SK-N-DZ (cell line): Measurements from ENCODE around the gene YKT6. TPM values are rescaled to one million over a fixed set of nuclear protein-coding genes. Genes with fewer than 3 reads are reported as not detected.
"Not testable (repeated sequence)": the region's sequence is repeated elsewhere in the genome, so short reads cannot be mapped to it uniquely, and the experiment has no call there.

Experiments
- DNase-seq: peaks from one replicate; pipeline ENCODE4 v3.0.0-alpha.2; 2015; ENCODE audit warnings: low spot score
- polyA plus RNA-seq, 2 experiments: library from polyadenylated mRNA; depleted of rRNA; stranded (reverse); fragments of >200 nt; gene quantifications; 2 replicates each; pipeline ENCODE4 v1.2.3, GENCODE V29; 2014

YKT6 gene
- polyA plus RNA-seq (2014; cell fraction: cytosol; rRNA removed): 54.2 and 57.4 TPM in 2 replicates
- 34.8 and 41.2 TPM in 2 replicates for polyA plus RNA-seq (2014; cell fraction: nucleus; rRNA removed)

DNA sequence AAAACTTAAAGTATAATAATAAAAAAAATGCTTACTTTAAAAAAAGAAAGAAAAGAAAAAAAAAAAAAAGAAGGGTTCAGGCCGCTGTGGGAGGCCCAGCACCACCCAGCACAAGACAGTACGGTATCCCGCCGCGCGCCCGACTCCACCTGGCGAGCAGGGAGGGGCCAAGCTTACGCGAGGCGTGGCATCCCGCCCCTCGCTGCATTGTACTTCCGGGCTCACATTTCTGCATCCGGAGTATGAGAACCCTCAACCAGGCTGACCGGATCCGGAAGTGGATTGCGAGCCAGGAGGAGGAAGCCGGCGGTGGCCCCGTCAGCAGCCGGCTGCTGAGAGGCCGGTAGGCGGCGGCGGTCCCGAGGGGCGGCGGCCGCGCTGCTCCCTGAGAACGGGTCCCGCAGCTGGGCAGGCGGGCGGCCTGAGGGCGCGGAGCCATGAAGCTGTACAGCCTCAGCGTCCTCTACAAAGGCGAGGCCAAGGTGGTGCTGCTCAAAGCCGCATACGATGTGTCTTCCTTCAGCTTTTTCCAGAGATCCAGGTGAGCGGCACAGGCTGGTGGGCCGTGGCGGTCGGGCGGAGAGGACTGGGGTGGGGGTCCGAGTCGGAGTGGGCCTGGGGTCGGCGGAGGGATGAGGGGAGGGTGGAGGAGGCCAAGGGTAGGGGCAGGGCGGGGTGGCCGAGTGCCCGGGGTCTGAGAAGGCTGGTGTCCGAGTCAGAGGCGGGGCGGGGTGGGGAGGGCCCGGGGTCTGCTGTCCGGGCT is at the start of gene YKT6:
Gene YKT6 (plus strand): TSS at position 280 of the 763 bp plus-strand sequence. CDS start 158 bp downstream, at position 438.
- peak; percentile 95 for DNase-seq

DNA sequence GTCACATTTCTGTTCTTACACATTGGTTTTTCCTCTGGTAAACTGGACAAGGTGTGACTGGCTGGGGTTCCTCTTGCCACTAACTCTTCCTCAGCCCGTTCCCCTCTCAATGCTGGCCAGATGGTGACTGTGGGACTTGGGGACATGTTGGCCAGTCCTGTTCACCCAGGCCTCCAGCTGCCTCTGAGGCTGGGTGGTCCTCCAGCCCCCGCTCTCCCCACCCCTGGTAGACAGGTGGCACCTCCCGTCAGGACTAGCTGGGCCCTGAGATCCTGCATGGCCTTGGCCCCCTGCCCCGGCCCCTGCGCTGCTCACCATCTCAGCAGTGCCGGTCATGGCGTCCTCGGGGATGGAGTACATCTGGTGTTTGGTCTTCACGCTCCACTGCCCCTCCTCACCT is 48.8 kb upstream of the YKT6 start:
- no peak for DNase-seq

DNA sequence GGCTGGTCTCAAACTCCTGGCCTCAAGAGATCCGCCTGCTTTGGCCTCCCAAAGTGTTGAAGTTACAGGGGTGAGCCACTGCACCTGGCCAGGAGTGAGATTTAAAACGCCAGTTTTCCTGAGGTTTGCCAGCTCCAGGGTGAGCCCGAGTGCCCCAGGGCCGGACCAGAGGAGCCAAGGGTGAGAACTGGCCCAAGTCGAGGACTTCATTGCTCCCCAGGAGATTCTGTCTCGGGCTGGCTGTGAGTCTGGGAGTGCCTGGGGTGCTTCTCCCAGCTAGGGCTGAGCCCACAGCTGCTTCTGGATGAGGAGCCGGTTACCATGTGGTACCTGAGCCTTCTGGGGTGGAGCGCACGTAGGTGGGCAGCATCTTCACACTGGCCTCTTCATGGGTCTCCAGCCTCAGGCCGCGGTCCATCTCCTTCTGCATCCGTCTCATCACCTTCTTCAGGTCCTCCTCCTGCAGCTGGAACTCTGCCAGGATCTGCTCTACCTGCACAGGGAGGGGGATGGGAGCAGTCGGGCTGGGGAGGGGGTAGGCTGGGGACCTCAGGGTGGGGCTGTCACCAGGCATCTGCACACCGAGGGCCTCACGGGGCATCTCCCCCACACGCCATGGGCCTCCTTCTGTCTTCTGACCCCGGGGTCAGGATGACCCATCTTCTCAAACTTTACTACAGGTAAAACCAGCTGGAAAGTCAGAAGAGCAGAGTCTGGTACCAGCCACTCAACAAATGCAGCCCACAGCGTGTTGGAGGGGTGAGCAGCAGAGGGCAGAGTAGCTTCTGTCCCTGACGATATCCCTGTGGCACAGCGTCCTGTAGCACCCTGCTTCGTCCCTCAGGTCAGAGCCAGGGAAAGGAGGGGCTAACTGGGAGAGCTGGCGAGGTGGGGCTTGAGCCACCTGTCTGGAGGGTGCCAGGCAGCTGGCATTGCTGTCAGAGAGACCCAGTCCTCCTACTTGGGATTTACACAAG is 47.5 kb upstream of the YKT6 start:
- DNase-seq: no peak

DNA sequence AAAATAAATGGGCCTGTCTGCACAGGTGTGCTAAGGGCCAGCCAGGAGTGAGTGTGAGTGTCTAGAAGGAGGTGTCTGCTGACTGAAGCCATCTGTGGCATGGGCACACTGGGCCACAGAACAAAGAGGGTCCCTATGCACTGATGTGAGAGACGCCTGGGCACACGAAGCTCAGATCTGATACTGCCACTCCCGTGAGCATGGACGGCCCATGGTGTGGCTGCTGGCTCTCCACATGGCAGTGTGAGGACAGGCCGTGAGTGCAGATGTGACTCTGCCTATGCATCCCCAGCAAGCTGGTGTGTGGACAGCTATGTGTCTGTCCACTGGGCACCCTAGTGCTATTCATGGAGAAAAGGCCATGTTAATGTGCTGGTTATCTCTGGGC is 46.8 kb upstream of the YKT6 start:
- no peak for DNase-seq

DNA sequence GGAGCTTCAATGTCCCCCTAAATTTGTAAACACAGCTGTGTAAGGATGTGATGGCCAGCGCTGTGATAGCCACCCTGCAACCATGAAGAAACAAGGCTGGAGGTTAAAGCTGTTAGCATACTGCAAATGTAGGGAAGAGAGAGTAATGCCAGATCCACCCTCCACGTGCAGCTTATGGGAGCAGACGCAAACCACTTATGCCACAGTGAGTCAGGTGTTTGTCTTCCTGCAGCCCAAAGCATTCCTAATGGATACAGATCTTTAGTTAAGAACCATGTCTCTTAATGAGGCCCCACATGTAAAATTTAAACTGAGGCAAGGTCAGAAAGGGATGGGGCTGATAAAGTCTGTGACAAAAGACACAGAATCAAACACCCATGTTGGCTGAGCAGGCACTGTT is 46.1 kb upstream of the YKT6 start:
- no peak for DNase-seq

DNA sequence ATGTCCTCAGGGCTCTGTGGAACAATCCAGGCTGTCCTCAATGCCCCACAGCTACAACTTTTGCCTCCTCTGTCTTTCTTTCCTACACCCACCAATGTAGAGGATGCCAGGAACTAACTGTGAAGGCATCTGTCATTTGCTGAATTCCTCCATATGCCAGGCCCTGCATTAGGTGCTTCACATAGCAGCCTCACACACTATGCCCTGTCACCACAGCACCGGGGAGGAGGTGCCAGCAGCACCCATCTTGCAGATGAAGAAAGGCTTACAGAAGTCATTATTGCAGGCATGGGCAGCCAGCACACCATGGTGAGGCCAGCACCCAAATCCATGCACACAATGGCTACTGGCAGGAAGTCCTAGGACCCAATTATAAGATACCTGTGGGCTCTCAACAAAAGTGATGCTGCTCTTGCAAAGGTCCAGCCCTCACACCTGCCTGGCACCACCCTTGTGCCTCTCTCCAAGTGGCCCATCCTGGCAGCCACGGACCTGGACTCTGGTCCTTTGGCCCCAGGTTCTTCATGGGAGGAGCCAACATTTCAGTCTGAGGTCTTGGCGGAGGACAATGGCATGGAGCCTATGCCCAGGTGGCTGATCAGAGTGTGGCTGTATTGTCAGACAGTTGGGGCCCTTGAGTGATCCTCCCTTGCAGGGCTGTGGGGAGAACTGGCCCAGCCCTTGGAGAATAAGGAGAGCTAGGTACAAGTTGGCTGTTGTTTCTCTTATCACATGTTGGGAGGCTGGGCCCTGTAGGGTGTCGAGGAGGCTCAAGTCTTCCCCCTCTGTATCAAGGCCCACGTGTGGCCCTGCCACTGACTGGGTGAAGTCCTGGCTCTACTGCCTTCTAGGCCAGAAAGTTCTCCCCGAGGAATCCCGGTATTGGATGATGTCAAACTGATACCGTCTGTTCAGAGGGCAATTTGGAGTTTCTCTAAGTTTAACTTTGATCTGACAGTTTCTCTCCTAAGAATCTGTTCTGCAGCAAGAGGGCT is 45.3 kb upstream of the YKT6 start:
- no peak for DNase-seq

DNA sequence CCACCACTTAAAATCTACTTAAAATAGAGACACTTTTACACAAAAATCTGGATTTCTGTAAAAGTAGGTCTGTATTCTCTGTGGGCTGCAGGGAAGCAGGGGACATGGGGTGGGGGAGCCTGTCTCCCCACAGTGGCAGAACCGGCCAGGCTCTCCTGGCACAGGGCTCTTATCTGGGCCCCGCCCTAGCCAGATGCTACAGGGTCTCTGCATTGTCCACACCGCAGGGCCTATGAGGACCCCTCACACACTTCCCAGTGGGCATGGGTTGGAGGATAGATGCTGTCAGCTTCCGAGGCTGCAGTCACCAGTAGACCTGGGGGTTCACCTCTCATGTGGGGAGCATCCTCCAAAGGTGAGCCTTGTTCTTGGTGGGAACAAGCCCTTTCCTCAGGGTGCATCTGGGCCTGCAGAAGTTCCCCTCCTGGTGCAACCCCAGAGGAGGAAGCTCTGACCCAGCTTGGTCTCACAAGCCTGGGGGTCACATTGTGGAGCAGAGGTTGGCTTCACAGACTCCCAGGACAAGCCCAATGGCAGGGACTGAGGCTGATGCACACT is 44.2 kb upstream of the YKT6 start:
- DNase-seq: no peak

DNA sequence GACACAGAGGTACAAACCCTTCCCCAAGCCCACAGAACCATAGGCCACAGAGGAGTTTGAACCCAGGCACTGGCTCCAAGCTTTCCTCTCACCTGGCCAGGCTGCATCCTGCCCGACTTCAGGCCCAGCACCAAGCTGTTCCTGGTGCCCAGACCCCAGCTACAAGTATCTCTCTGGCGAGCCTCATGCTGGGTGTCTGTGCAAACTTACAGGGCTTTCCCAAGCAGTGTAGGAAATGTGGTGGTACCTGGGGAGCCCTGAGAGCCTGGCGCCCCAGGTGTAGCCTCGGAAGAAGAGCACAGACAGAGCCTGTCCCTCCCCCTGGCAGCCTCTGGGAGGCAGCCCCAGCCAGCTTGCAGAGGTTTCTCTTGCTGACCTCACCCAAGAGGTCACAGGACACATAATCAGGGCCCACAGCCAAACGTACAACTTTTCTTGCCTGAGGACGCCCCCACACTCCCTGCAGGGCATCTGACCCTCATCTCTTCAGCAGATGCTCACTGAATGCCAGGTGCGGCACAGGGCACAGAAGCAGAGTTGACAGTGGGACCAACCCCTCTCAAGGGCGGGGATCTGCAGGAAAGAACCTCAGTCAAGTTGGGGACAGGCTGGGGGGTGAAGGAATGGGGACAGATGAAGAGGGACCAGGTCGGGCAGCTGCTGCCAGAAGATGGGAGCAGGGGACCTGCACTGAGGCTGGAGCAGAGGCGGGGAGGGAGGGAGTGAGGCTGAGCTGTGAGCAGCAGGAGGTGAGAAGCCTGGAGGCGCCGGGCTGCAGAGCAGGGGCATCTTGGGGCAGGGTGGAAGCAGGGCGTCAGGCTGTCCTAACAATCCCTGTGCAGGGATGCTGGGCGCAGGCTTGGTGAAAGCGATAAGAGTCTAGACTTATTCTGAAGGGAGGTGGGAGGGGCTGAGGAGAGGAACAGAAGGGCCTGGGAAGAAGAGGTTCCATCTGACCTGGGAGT is 43.4 kb upstream of the YKT6 start:
- DNase-seq: no peak

DNA sequence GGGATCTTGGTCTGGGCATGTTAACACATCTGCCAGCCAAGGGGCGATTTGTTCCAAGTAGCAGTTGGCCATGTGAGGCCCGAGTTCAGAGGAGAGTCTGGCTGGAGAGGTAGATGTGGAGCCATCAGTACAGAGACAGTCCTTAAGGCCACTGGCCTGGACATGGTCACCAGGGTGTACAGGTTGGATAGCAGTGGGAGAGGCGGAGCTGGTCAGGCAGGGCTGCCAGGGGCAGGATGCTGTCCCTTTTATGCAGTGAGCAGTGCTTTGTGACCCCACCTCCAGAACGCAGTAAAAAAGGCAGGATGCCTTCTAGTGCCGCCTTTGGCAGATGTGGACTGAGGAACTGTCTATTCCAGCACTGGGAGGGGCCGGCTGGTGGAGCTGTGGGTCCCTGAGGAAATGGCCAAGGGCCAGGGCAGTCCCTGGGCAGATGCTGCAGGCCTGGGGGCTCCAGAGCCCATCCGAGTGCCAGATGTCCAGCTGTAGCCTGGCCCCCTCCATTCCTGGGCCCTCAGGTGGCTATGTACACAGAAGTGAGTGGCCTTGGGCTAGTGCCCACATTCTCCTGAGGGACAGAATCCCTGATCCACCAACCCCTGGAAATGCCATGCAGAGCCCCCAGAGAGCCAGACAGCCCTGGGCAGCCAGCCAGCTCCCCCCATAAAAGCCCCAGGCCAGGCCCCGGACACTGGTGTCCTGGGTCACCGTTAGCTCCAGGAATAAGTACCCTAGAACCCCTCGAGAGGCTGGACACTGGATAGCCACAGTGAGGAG is 42.5 kb upstream of the YKT6 start:
- DNase-seq: no peak

DNA sequence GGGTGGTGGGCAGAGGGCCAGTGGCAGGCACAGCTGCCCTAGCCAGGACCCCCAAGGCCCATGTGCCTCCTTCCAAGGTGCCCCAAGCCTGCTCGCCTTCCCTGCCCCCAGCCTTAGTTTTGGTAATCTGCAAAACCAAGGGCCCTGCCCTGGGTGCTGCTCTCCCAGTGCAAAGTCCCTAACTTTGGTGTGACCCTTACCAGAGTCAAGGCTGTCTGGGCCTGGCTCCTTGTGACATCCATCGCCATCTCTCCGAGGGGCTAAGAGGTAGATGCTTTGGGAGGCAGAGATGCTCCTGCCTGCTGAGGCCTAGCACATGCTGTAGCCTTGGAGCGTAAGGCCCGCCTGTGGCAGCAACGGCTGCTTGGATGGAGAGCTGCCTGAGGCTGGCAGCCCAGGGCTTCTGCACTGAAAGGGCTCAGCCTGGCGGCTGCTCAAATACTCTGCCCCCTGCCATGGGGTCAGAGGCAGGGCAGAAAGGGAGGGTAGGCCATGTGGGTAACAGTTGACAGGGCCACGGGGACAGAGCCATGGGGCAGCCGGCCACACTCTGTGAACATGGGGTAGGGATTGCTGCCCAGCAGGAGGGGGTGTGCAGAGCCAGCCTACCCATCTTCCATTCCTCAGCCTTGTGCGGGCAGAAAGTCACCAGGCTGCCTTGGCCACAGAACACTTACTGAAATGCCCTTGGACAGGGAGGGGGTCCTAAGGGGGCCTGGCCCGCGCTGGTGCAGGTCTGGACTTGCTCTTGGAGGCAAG is 41.7 kb upstream of the YKT6 start:
- DNase-seq: no peak

DNA sequence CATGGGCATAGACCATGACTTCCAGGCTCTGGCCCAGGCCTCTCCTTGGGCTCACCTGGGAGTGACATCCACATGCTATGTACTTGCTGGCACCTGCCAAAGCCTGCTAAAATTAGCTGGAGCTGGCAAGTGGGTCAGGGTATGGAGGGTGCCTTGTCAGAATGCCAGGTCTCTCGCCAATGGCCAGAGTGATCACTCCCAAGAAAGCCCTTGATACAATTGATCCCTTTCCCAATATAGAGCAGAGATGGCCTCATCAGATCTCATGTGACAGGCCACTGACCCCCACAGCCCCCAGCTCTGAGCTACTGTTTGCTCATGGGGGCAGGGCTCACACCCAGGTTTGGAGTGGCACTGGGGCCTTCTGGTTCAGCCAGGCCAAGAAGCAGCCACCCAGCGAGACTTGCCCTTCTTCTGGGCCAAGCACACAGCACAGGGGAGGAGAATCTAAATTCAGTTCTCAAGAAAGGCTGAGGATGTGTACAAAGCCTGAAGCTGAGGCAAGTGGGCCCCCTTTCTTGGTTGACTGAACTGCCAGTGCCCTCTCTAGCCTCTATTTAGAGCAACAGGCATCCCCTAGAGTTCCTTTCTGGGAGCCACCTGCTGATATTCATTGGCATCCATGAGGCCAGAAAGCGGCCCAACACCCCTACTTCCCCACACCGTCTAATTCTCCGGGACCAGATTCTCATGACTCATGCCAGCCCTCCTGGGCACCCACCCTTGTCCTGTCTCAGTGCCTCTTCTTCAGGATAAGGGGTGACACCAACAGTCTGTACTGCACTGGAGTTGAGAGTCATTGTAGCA is 40.8 kb upstream of the YKT6 start:
- DNase-seq: no peak

DNA sequence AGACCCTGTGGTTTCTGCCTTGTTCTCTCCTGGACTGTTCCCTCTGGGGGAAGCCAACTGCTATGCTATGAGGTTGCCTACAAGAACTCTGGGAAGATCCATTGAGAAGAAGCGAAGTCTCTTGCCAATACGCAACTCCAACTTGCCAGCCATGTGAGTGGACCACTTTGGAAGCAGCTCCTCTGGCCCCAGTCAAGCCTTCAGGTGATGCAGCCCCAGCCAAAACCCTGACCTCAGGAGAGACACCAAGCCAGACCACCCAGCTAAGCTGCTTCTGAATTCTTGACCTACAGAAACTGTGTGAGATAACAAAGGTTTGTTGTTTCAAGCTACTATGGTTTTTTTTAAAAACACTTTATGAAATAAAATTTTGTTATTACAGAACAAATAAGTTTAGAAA is 39.4 kb upstream of the YKT6 start:
- no peak for DNase-seq

DNA sequence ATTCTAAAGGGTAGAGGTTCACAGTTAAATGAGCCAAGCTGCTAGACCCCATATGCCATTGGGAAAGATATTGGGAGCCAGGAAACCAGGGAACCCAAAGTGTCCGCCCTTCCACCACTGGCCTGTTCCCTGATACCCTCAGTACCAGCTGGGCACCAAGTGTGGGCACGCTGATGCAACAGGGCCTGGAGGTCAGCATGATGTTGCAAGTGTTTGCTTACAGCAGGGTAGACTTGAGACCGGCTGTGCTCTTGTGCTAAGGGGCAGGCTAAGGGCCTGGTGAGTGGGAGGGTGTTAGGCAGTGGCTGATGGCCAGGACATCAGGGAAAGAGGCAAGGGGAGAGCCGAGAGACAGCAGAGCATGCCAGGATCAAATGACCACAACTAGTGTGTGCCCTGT is 38.6 kb upstream of the YKT6 start:
- DNase-seq: no peak

DNA sequence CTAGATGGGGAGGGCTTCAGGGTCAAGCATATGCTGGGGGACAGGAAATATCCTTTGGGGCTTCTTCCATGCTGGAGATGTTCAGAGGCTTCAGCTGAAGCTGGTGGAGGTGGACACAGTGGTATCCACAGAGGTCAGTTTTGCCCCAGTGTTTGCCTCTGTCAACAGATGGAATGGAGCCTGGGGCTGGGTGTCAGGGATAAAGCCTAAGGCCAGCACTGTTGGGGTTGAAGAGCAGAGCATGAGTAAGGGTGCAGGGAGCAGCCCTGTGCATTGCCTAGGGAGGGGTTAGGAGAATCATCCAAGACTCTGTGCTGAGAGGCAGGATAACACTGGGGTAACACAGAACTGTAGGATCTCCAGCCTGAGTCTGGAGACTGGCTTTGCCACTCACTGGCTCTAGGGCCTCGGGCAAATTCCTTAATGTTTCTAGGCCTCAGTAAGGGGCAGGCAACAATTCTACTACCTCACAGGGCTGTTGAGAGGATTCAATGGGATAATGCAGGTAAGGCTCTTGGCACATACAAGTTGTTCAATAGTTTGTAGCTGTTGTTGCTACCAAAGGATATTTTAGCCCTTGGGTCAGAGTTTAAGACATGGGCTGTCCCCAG is 37.9 kb upstream of the YKT6 start:
- DNase-seq: no peak

DNA sequence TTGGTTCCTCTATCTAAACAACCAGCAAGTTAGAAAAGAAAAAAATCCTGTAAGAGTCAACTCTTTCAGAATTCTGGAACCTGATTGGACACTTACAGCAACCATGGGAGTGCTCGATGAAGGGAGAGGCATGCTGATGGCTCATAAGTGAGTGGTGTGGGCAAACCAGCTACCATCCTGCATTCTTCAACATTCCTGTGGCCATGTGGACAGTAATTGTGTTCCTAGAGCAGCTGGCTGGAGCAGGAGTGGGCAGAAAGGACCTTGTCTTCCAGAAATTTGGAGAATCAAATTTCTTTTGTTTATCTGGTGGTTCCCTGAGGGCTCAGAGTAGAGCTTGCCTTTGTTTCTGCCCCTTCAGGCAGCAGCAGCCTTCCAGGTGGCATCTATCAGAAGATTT is 37.2 kb upstream of the YKT6 start:
- no peak for DNase-seq

DNA sequence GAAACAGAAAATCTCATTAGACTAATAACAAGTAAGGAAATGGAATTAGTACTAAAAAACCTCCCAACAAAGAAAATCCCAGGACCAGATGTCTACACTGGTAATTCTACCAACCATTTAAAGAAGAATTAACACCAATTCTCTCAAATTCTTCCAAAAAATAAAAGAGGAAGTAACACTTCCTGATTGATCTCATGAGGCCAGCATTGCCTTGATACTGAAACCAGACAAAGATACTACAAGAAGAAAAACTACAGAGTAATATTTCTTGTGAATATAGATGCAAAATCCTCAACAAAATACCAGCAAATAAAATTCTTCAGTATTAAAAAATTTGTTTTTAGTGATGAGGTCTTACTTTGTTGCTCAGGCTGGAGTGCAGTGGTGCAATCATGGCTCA is 32.9 kb upstream of the YKT6 start:
- DNase-seq: no peak

DNA sequence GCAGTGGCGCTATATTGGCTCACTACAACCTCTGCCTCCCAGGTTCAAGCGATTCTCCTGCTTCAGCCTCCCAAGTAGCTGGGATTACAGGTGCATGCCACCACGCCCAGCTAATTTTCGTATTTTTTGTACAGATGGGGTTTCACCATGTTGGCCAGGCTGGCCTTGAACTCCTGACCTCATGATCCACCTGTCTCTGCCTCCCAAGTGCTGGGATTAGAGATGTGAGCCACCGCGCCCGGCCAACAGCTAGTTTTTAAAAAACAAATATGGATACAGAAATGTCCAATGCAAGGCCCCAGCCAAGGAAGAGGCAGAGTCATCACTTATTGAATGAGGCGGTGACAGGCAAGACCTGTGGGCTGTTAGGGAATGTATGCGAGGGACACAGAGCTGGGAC is 28.9 kb upstream of the YKT6 start:
- DNase-seq: not testable (repeated sequence)
